ENCODE measurements around the gene CHAT. TPM values are rescaled to one million over a fixed set of nuclear protein-coding genes. Genes with fewer than 3 reads are reported as not detected.

Gene CHAT
- total and polyA plus RNA-seq, 7 donors = not detected

DNA sequence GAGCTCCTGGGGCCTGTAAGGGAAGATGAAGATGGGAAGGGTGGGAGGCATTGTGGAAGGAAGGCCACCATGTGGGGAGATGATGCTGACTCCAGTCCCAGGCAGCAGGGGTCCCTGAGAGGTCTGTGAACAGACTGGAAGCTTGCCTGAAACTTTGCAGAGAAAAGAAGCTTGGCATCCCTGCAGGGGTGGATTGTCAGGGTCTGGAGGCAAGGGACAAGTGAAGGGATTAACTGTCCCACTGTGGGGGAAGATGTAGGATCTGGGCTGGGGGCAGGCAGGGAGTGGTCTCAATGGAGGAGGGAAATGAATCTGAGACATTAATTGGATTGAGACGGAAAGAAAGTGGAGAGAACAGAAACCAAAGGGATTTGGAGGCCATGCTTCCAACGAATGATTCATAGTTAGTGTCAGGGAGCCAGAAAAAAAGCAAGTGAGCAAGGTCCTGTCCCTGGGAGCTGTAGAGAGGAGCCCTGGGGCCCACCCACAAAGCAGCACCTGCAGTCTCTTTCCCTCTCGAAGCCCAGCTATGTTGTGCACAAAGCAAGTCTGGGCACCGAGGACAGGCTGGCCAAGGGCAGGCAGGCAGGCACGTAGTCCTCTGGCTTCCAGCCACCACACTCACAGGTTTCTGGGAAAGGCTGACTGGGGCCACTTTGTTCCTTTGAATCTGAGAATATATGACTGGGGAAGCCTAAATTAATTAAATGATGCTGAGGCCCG, 8.5 kb upstream of the CHAT start:
- no peak overlapping the region for H3K4me3 ChIP-seq
- ATAC-seq (no peak), DNase-seq (peak in 1 of 2 donors; percentile 29)
- TF ChIP-seq, protein P1, sequence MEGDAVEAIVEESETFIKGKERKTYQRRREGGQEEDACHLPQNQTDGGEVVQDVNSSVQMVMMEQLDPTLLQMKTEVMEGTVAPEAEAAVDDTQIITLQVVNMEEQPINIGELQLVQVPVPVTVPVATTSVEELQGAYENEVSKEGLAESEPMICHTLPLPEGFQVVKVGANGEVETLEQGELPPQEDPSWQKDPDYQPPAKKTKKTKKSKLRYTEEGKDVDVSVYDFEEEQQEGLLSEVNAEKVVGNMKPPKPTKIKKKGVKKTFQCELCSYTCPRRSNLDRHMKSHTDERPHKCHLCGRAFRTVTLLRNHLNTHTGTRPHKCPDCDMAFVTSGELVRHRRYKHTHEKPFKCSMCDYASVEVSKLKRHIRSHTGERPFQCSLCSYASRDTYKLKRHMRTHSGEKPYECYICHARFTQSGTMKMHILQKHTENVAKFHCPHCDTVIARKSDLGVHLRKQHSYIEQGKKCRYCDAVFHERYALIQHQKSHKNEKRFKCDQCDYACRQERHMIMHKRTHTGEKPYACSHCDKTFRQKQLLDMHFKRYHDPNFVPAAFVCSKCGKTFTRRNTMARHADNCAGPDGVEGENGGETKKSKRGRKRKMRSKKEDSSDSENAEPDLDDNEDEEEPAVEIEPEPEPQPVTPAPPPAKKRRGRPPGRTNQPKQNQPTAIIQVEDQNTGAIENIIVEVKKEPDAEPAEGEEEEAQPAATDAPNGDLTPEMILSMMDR (IDR thresholded peaks at IDR 0.05) = no peak
- no peaks in the 10 kb centered on the region for H3K36me3 ChIP-seq (ENCODE audit: insufficient read depth in 1 of 2, low read depth in 1 of 2)
- intact Hi-C loops (cut with DNase I) = no loop called here
- H3K9me3 ChIP-seq = no peaks in the 10 kb centered on the region
- WGBS, 3 donors = 55 to 60% (median 57%) methylated on average over 6 of the region's 6 CpGs
- H3K27ac ChIP-seq = no peak overlapping the region
- peaks cover 0 to 77% (median 19%) of the 10 kb centered on the region in 3 donors for H3K27me3 ChIP-seq (ENCODE audit: insufficient read depth in 3 of 3, low read length in 2 of 3)
- H3K4me1 ChIP-seq = peaks cover 5% of the 10 kb centered on the region

DNA sequence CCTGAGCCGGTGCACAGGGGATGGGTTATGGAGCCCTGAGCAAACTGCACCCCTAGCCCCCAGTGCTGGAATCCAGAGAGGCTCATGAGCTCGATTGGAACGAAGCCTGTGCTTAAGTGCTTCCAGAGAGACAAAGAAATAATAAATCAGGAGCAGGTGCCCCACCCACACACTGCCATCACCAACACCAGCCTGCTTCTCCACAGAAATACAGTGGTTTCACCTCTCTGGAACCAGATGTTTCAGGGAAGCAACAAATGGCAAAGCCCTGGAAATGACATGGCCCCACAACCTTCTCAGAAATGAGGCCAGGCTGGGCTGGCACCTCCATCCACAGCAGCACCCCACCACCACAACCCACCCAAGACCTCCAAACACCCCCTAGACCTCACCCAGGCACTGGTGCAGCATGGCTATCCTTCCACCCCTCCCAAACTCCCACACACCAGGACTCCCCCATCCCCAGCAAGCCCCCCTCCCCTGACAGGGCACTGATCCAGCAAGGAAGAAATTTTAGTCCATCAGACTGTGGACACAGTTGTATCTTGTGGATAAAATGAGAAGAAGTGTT, 7.8 kb upstream of the CHAT start:
- Histone ChIP-seq H3K27me3 (ENCODE audit: insufficient read depth in 3 of 3, low read length in 2 of 3) (peaks cover 0 to 78% (median 26%) of the 10 kb centered on the region in 3 donors), H3K4me3 (no peak overlapping the region), H3K9me3 (no peaks in the 10 kb centered on the region), H3K4me1 (peaks cover 8% of the 10 kb centered on the region), H3K36me3 (ENCODE audit: insufficient read depth in 1 of 2, low read depth in 1 of 2) (no peaks in the 10 kb centered on the region), H3K27ac (no peak overlapping the region)
- TF ChIP-seq, protein P1 (IDR thresholded peaks at IDR 0.05) = no peak
- ATAC-seq (no peak), DNase-seq (no peak)
- intact Hi-C loops (cut with DNase I) = no loop called here
- WGBS, 3 donors = 43 to 67% (median 48%) methylated on average over 3 of the region's 3 CpGs

- H3K36me3 ChIP-seq (ENCODE audit: insufficient read depth in 1 of 2, low read depth in 1 of 2) = no peaks in the 10 kb centered on the region
Measured at GRCh38 chr10:49606981-49607535, 6.8 kb upstream of the CHAT start.

GRCh38 chr10:49608166-49609005, 5.5 kb upstream of the CHAT start:
- Histone ChIP-seq H3K27ac (no peak overlapping the region), H3K4me1 (peaks cover 11% of the 10 kb centered on the region), H3K36me3 (ENCODE audit: insufficient read depth in 1 of 2, low read depth in 1 of 2) (no peaks in the 10 kb centered on the region), H3K9me3 (no peaks in the 10 kb centered on the region), H3K27me3 (ENCODE audit: insufficient read depth in 3 of 3, low read length in 2 of 3) (peaks cover 3 to 83% (median 43%) of the 10 kb centered on the region in 3 donors), H3K4me3 (no peak overlapping the region)
- intact Hi-C loops (cut with DNase I) = no loop called here
- no peak for ATAC-seq
- TF ChIP-seq, protein P1 (IDR thresholded peaks at IDR 0.05) = no peak
- 6 to 7% (median 7%) methylated on average over 14 of the region's 14 CpGs for WGBS, 3 donors
- peak in 1 of 2 donors; percentile 22 for DNase-seq

More at GRCh38 chr10:49606981-49607535, 6.8 kb upstream of the CHAT start:
- DNase-seq (peak; percentile 60 to 78), ATAC-seq (peak in 1 of 4 donors; percentile 49)
- Histone ChIP-seq H3K4me1 (peaks cover 11% of the 10 kb centered on the region), H3K27me3 (ENCODE audit: insufficient read depth in 3 of 3, low read length in 2 of 3) (peaks cover 0 to 82% (median 33%) of the 10 kb centered on the region in 3 donors), H3K4me3 (no peak overlapping the region), H3K27ac (no peak overlapping the region), H3K9me3 (no peaks in the 10 kb centered on the region)
- TF ChIP-seq, protein P1 (IDR thresholded peaks at IDR 0.05) = no peak
- intact Hi-C loops (cut with DNase I) = no loop called here
- WGBS, 3 donors = 0 to 4% (median 2%) methylated on average over 22 of the region's 22 CpGs
